IMR-90 (cell line): ENCODE measurements around the gene AQP4. TPM values are rescaled to one million over a fixed set of nuclear protein-coding genes. Genes with fewer than 3 reads are reported as not detected.

Source experiments
- ATAC-seq: fragments of 200-7000 bp; cut with Tn5 transposase; 2 replicates; pipeline ENCODE4 v1.9.1; 2020; ENCODE audit warnings: low read depth, mild to moderate bottlenecking, moderate library complexity
- BruUV-seq: library from RNA; stranded (reverse); fragments of 400-500 nt; replicated peaks from 2 replicates; lab custom pipeline; 2021; lab: Mats Ljungman, UMichigan
- CTCF ChIA-PET: fragments of 300-600 bp; formaldehyde crosslinking; extraction: SDS; loops from one replicate; lab custom pipeline; 2021; ENCODE audit warnings: antibody characterized with exemption; lab: Yijun Ruan, JAX
- POLR2A ChIA-PET: fragments of 300-600 bp; sonication (Branson Sonifier 250); formaldehyde crosslinking; loops from one replicate; lab custom pipeline; 2022; ENCODE audit warnings: antibody characterized with exemption; ENCODE audit not compliant: unreplicated experiment; lab: Charles Lee
- DNase-seq: peaks from one replicate; pipeline ENCODE4 v3.0.0; 2013
- H2AFZ ChIP-seq: replicated peaks from 2 replicates; pipeline ENCODE3; 2013; ENCODE audit warnings: low read length, mild to moderate bottlenecking; ENCODE audit not compliant: poor library complexity
- H2AK5ac ChIP-seq: 2 replicates; pipeline ENCODE4 v1.6.1; 2013; ENCODE audit warnings: low read depth, low read length, inconsistent platforms
- H2AK9ac ChIP-seq: replicated peaks from 2 replicates; pipeline ENCODE3; 2013; ENCODE audit warnings: mild to moderate bottlenecking, low read depth, low read length, moderate library complexity; ENCODE audit not compliant: poor library complexity
- H2BK120ac ChIP-seq: 2 replicates; pipeline ENCODE4 v1.6.1; 2013; ENCODE audit warnings: low read depth, low read length, inconsistent platforms
- H2BK15ac ChIP-seq: 3 replicates; pipeline ENCODE4 v1.6.1; 2013; ENCODE audit warnings: low read depth, low read length, inconsistent platforms
- H2BK20ac ChIP-seq: 2 replicates; pipeline ENCODE4 v1.6.1; 2013; ENCODE audit warnings: low read depth, mild to moderate bottlenecking, inconsistent platforms, low read length, moderate library complexity
- H2BK5ac ChIP-seq: 2 replicates; pipeline ENCODE4 v1.6.1; 2013; ENCODE audit warnings: mild to moderate bottlenecking, low read depth, low read length, inconsistent platforms; ENCODE audit not compliant: poor library complexity, severe bottlenecking
- H3K14ac ChIP-seq: replicated peaks from 2 replicates; pipeline ENCODE4 v1.6.1; 2013; ENCODE audit warnings: low read depth, low read length, inconsistent platforms
- H3K18ac ChIP-seq: 2 replicates; pipeline ENCODE4 v1.6.1; 2013; ENCODE audit warnings: low read depth, low read length, control low read depth
- H3K23ac ChIP-seq: 2 replicates; pipeline ENCODE4 v1.6.1; 2013; ENCODE audit warnings: low read depth, low read length, inconsistent platforms
- H3K27ac ChIP-seq: 2 replicates; pipeline ENCODE4 v1.5.1; 2013; ENCODE audit warnings: mild to moderate bottlenecking, control low read depth, low read length; ENCODE audit not compliant: insufficient read depth
- H3K27me3 ChIP-seq: 2 replicates; pipeline ENCODE4 v1.6.1; 2013; ENCODE audit warnings: low read length; ENCODE audit not compliant: control insufficient read depth, insufficient read depth
- H3K36me3 ChIP-seq: 2 replicates; pipeline ENCODE4 v1.6.1; 2013; ENCODE audit warnings: low read length, mixed read lengths; ENCODE audit not compliant: control insufficient read depth, insufficient read depth
- H3K4ac ChIP-seq: 2 replicates; pipeline ENCODE4 v1.6.1; 2013; ENCODE audit warnings: low read depth, low read length, inconsistent platforms
- H3K4me1 ChIP-seq: 2 replicates; pipeline ENCODE4 v1.6.1; 2013; ENCODE audit warnings: low read length, mixed read lengths; ENCODE audit not compliant: control insufficient read depth, insufficient read depth
- H3K4me2 ChIP-seq: 2 replicates; pipeline ENCODE4 v1.6.1; 2013; ENCODE audit warnings: low read depth, mild to moderate bottlenecking, control low read depth, low read length, moderate library complexity
- H3K4me3 ChIP-seq: 2 replicates; pipeline ENCODE4 v1.5.1; 2013; ENCODE audit warnings: low read depth, mild to moderate bottlenecking, control low read depth, low read length, moderate library complexity; ENCODE audit not compliant: insufficient read depth
- H3K56ac ChIP-seq: 2 replicates; pipeline ENCODE4 v1.6.1; 2013; ENCODE audit warnings: low read length, inconsistent platforms; ENCODE audit not compliant: insufficient read depth; ENCODE audit errors: extremely low read depth
- H3K79me1 ChIP-seq, 2 experiments: 2 replicates each; pipeline ENCODE4 v1.6.1; 2013; ENCODE audit warnings: low read length in 2 of 2, inconsistent platforms in 1 of 2, low read depth in 1 of 2
- H3K9ac ChIP-seq: 2 replicates; pipeline ENCODE4 v1.6.1; 2013; ENCODE audit warnings: low read depth, low read length, control low read depth
- H3K9me1 ChIP-seq: 2 replicates; pipeline ENCODE4 v1.6.1; 2013; ENCODE audit warnings: low read length, inconsistent platforms; ENCODE audit not compliant: insufficient read depth
- H3K9me3 ChIP-seq: 2 replicates; pipeline ENCODE4 v1.6.1; 2013; ENCODE audit warnings: low read length; ENCODE audit not compliant: control insufficient read depth, insufficient read depth
- H4K20me1 ChIP-seq: 2 replicates; pipeline ENCODE4 v1.6.1; 2013; ENCODE audit warnings: low read length, inconsistent platforms; ENCODE audit not compliant: insufficient read depth
- H4K5ac ChIP-seq: 2 replicates; pipeline ENCODE4 v1.6.1; 2013; ENCODE audit warnings: mild to moderate bottlenecking, low read depth, low read length, control low read depth
- H4K8ac ChIP-seq, 2 experiments: 2 replicates each; pipeline ENCODE4 v1.6.1; 2013; ENCODE audit warnings: low read depth in 2 of 2, low read length in 2 of 2, control low read depth in 1 of 2, inconsistent platforms in 1 of 2
- H4K91ac ChIP-seq: 2 replicates; pipeline ENCODE4 v1.6.1; 2013; ENCODE audit warnings: low read depth, low read length, inconsistent platforms; ENCODE audit not compliant: insufficient read depth
- BHLHE40 ChIP-seq: fragments of 150-350 bp; IDR thresholded peaks from 2 replicates; pipeline ENCODE4 v1.6.1; 2016; ENCODE audit warnings: mild to moderate bottlenecking, low read depth, low read length
- CEBPB ChIP-seq: IDR thresholded peaks from 2 replicates; pipeline ENCODE4 v1.6.1; 2012; ENCODE audit warnings: low read depth, low read length, improper control_type of control experiment
- CTCF ChIP-seq: conservative IDR thresholded peaks from 2 replicates; pipeline ENCODE4 v1.5.1; 2012; ENCODE audit warnings: mild to moderate bottlenecking, low read depth, low read length, improper control_type of control experiment
- FOS ChIP-seq: fragments of 150-350 bp; IDR thresholded peaks from 2 replicates; pipeline ENCODE4 v1.6.1; 2016; ENCODE audit warnings: low read depth, low read length
- MAZ ChIP-seq: IDR thresholded peaks from 2 replicates; pipeline ENCODE4 v1.6.1; 2012; ENCODE audit warnings: low read depth, mild to moderate bottlenecking, low read length, improper control_type of control experiment, moderate library complexity, borderline replicate concordance
- NFE2L2 ChIP-seq: fragments of 150-350 bp; IDR thresholded peaks from 2 replicates; pipeline ENCODE4 v1.6.1; 2016; ENCODE audit warnings: low read depth, mild to moderate bottlenecking, low read length
- RAD21 ChIP-seq: IDR thresholded peaks from 2 replicates; pipeline ENCODE4 v1.6.1; 2012; ENCODE audit warnings: low read length, improper control_type of control experiment
- RCOR1 ChIP-seq: IDR thresholded peaks from 2 replicates; pipeline ENCODE4 v1.6.1; 2012; ENCODE audit warnings: mild to moderate bottlenecking, low read length, improper control_type of control experiment; ENCODE audit not compliant: insufficient replicate concordance
- RFX5 ChIP-seq: IDR thresholded peaks from 2 replicates; pipeline ENCODE4 v1.8.0; 2012; ENCODE audit warnings: low read depth, mild to moderate bottlenecking, low read length, moderate library complexity
- SMC3 ChIP-seq: fragments of 150-350 bp; IDR thresholded peaks from 2 replicates; pipeline ENCODE4 v1.6.1; 2016; ENCODE audit warnings: low read depth, mild to moderate bottlenecking, antibody characterized with exemption, low read length, moderate library complexity
- USF2 ChIP-seq: fragments of 150-350 bp; IDR thresholded peaks from 2 replicates; pipeline ENCODE4 v1.6.1; 2017; ENCODE audit warnings: mild to moderate bottlenecking, antibody characterized with exemption, low read length, low read depth
- WGBS, 2 experiments: methylation state at CpG; one replicate each; pipeline versions ENCODE4 v1.1.5 to v1.1.7; 2013; ENCODE audit warnings: missing lambda C conversion rate in 2 of 2; ENCODE audit not compliant: insufficient read length in 1 of 2; ENCODE audit errors: extremely low coverage in 2 of 2; 5-methylcytosine and 5-hydroxymethylcytosine counted together
- dilution Hi-C: fragments of 300-500 bp; cut with HindIII; formaldehyde crosslinking; loops from one replicate; pipeline ENCODE4 v1.14.3; 2018; ENCODE audit warnings: low sequenced_read_pairs; ENCODE audit not compliant: unreplicated experiment
- in situ Hi-C: fragments of 300-500 bp; cut with MboI; formaldehyde crosslinking; loops from 3 replicates; pipeline ENCODE4 v1.14.3; 2019; ENCODE audit warnings: low sequenced_read_pairs, inconsistent platforms, mixed read lengths
- intact Hi-C: fragments of 100-400 bp; cut with micrococcal nuclease; formaldehyde crosslinking; loops from 2 replicates; pipeline ENCODE4 v1.10.0; 2022
- polyA plus RNA-seq, 3 experiments: library from polyadenylated mRNA; depleted of rRNA; stranded (reverse); fragments of >200 nt; gene quantifications; 2 replicates each; pipeline ENCODE4 v1.2.3, GENCODE V29; 2012; ENCODE audit warnings: low replicate concordance in 1 of 3
- total RNA-seq: library from RNA; depleted of rRNA; stranded (reverse); fragments of >200 nt; gene quantifications from 2 replicates; pipeline ENCODE4 v1.2.3, GENCODE V29; 2012

The AQP4 gene
- total and polyA plus RNA-seq, 2 of the 4 experiments (the other 2 are of a cell fraction): not detected

GRCh38 chr18:26875040-26875654, 9.6 kb upstream of the AQP4 start:
- Histone ChIP-seq H3K14ac (no peak overlapping the region), H3K23ac (no peak overlapping the region)
- CTCF ChIA-PET: no interaction called here

More at GRCh38 chr18:26875040-26875654, 9.6 kb upstream of the AQP4 start:
- intact Hi-C loops (no loop called here), in situ Hi-C loops (no loop called here), dilution Hi-C loops (no loop called here)
- no peak overlapping the region for H3K4me2 ChIP-seq
- H2BK120ac ChIP-seq: no peak overlapping the region
- no peak overlapping the region for H3K56ac ChIP-seq
- no peaks in the 10 kb centered on the region for H3K36me3 ChIP-seq
- no peaks in the 10 kb centered on the region for H3K4me1 ChIP-seq
- no peak overlapping the region for H2BK5ac ChIP-seq
- H3K27ac ChIP-seq: no peak overlapping the region
- no peak for TF ChIP-seq USF2
- no peak for TF ChIP-seq NFE2L2
- no peak for TF ChIP-seq RFX5
- no peak for TF ChIP-seq CEBPB
- TF ChIP-seq RAD21: no peak
- no peak for TF ChIP-seq SMC3
- TF ChIP-seq BHLHE40: no peak
- no peak for TF ChIP-seq RCOR1
- no peak for TF ChIP-seq CTCF
- no peak for TF ChIP-seq MAZ
- TF ChIP-seq FOS: no peak
- BruUV-seq: no TSS peak
- H3K27me3 ChIP-seq: no peaks in the 10 kb centered on the region
- H3K9ac ChIP-seq: no peak overlapping the region
- H3K9me1 ChIP-seq: no peaks in the 10 kb centered on the region
- ATAC-seq: no peak
- H3K4me3 ChIP-seq: no peak overlapping the region
- H4K8ac ChIP-seq: no peak overlapping the region
- no peak overlapping the region for H2BK15ac ChIP-seq
- POLR2A ChIA-PET: no interaction called here
- no peak overlapping the region for H2AFZ ChIP-seq
- no peak overlapping the region for H3K18ac ChIP-seq
- DNase-seq: no peak
- no peak overlapping the region for H3K4ac ChIP-seq
- H4K91ac ChIP-seq: no peak overlapping the region
- peaks cover 2% of the 10 kb centered on the region; the same call in 1 of the 2 replicates for H3K9me3 ChIP-seq
- no peak overlapping the region for H2AK9ac ChIP-seq
- no peaks in the 10 kb centered on the region for H3K79me1 ChIP-seq
- H4K5ac ChIP-seq: no peak overlapping the region
- H2BK20ac ChIP-seq: no peak overlapping the region
- H4K20me1 ChIP-seq: no peaks in the 10 kb centered on the region
- no peak overlapping the region for H2AK5ac ChIP-seq
- WGBS, 2 experiments: no CpG with 5 or more reads among the region's 2 CpGs
